HEK293T (cell line): ENCODE results near the gene GOLGA2.

Source experiments
- BHLHE40 ChIP-seq: fragments of 450-650 bp; IDR thresholded peaks from 2 replicates; pipeline ENCODE4 v1.6.1; 2016; ENCODE audit warnings: mild to moderate bottlenecking, moderate library complexity, borderline replicate concordance
- ELF4 ChIP-seq: fragments of 450-650 bp; IDR thresholded peaks from 2 replicates; pipeline ENCODE4 v1.6.1; 2017; ENCODE audit warnings: antibody characterized with exemption
- FOXK2 ChIP-seq: fragments of 450-650 bp; IDR thresholded peaks from 2 replicates; pipeline ENCODE4 v1.6.1; 2016; ENCODE audit warnings: mild to moderate bottlenecking
- FOXM1 ChIP-seq: fragments of 450-650 bp; IDR thresholded peaks from 2 replicates; pipeline ENCODE4 v1.6.1; 2017; ENCODE audit warnings: mild to moderate bottlenecking, borderline replicate concordance
- HDGF ChIP-seq: fragments of 450-650 bp; IDR thresholded peaks from 2 replicates; pipeline ENCODE4 v1.6.1; 2017; ENCODE audit warnings: antibody characterized with exemption, borderline replicate concordance
- LEF1 ChIP-seq: fragments of 450-650 bp; IDR thresholded peaks from 2 replicates; pipeline ENCODE4 v1.6.1; 2017; ENCODE audit warnings: mild to moderate bottlenecking, borderline replicate concordance
- SP1 ChIP-seq: fragments of 450-650 bp; IDR thresholded peaks from 2 replicates; pipeline ENCODE4 v1.6.1; 2017
- SUZ12 ChIP-seq: fragments of 450-650 bp; IDR thresholded peaks from 2 replicates; pipeline ENCODE4 v1.6.1; 2016; ENCODE audit warnings: mild to moderate bottlenecking
- ZNF384 ChIP-seq: fragments of 450-650 bp; IDR thresholded peaks from 2 replicates; pipeline ENCODE4 v1.6.1; 2016

GRCh38 chr9:128260340-128260739 is 15.5 kb downstream of the GOLGA2 start:
- TF ChIP-seq FOXM1, result no peak
- TF ChIP-seq SUZ12, result no peak
- TF ChIP-seq HDGF, result no peak
- no peak for TF ChIP-seq SP1
- TF ChIP-seq ZNF384, result no peak
- TF ChIP-seq LEF1, result no peak
- no peak for TF ChIP-seq BHLHE40
- no peak for TF ChIP-seq FOXK2
- TF ChIP-seq ELF4, result no peak
